HG02571 (cell line): Measurements from ENCODE around the gene SMAD2.
A peak's percentile ranks its signal among the peaks of the same experiment; 100 is the strongest.
"Not testable (repeated sequence)": the region's sequence is repeated elsewhere in the genome, so short reads cannot be mapped to it uniquely, and the experiment has no call there.

Source experiments
- ATAC-seq: cut with Tn5 transposase; IDR thresholded peaks from one replicate; pipeline ENCODE4 v1.9.1; 2021; ENCODE audit warnings: mild to moderate bottlenecking, moderate library complexity; ENCODE audit not compliant: unreplicated experiment

SMAD2 gene

DNA sequence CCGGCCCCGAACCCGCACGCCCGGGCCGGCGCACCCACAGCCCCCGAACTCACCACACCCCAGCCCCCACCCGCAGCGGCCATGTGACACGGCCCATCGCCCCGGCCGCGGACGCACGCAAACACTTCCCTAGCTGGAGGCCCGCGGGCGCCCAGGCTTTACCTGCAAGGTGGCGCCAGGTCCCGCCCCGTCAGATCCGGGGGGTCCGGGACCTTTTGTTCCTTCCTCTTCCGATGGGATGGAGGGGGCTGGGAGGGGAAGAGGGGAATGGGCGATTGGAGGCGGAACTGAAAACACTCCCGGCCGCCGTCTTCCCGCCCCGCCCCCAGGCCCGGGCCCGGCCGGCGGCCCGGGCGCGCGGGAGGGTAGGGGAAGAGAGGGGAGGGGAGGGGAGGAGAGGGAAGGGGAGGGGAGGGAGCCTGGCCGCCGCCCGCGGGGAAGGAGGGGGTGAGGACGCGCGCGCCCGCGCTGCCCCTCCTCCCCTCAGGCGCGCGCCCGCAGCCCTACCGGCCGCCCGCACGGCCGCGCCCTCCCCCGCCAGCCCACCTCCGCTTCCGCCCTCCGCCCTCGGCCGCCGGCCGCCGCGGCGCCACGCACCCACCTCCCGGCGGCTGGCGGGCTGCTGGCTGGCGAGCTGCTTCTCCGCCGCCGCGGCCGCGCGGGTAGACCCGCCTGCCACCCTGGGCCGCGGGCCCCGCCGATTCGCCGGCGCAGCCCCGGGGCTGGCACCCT is at the start of gene SMAD2:
Gene SMAD2, minus strand, starts transcription at position 461 of the 732 bp plus-strand sequence. CDS start 33,903 bp downstream, outside the sequence.
- ATAC-seq: peak; percentile 54

DNA sequence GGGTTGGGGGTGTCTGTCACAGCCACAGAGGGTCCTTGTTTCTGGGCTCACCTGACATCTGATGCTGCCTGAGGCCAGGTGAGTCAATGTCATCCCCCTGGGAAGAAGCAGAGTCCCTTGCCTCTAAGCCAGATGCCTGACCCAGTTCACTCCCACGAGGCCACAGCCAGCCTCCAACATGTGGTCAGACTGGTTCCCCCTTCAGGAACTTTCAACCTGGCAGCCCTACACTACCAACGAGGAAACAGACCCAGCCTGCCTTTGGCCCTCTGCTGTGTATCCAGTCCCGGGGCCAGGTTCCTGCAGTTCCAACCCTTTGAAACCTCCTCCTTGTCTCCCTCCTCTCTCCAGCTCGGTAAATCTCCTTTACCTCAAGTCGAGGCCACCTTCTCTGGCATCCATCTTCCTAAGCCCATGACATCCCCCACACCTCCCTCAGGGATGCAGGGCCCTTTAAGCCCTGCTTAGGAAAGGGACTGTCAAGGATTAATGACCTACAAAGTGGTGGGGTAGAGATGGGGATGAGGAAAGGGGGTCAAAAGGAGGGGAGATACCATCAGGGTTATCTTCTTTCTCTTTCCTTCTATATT is 49.2 kb upstream of the SMAD2 start:
- no peak for ATAC-seq

DNA sequence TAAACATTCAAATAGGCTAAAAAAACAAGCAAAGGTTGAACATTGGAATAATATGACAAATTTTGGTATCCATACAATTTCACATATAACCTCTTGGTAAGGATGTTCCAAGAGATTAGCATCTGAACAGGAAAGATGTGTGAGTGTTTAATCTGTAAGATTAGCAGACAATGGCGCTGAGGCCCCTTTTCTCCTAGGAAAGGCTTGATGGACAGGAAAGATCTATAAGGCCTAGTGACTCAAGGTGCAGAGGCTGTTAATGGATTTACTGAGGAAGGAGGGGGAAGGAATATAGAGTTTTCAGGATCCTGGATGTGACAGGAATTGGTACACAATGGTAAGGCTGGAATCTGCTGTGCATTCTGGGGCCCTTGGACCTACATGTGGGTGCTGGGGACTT is 48.1 kb upstream of the SMAD2 start:
- ATAC-seq: no peak

GRCh38 chr18:47978141-47978540 is 47.7 kb upstream of the SMAD2 start:
- ATAC-seq: no peak

DNA sequence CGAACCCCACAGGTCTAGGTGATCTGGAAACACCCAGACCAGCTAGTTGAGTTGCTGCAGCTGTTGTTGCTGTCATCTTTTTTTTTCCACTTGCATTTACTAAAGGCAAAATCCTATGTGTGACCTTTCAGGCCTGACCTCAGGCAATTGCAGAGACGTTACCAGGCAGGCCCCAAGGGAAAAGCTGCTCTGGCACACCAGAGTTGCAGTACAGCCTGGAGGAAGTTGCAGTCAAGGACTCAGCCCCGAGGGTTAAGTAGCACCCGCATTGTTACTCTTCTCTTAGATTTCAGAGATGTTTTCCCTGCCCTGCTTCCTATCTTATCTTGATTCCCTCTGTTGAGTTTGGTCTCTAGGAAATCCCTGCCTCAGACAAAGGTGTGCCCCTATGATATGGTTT is 45.2 kb upstream of the SMAD2 start:
- ATAC-seq: no peak

DNA sequence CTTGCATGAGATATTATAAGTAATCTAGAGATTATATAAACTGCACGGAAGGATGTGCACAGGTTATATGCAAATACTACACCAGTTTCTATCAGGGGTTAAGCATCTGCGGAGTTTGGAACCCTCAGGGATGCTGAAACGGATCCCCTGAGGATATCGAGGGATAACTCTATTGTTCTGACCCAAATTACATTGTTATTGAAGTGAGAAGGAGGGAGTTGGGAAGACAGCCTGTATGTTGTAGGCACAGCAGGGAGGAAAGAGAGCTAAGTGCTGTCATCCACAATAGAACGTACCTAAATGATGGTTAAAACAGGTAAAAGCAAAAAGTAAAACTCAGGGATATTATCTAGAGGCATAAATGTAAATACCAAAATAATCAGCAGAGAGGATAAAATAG is 44.6 kb upstream of the SMAD2 start:
- ATAC-seq: no peak

- no peak for ATAC-seq
Measured at GRCh38 chr18:47970664-47971531, 40.4 kb upstream of the SMAD2 start.

- ATAC-seq: no peak
Measured at GRCh38 chr18:47969816-47970215, 39.4 kb upstream of the SMAD2 start.

DNA sequence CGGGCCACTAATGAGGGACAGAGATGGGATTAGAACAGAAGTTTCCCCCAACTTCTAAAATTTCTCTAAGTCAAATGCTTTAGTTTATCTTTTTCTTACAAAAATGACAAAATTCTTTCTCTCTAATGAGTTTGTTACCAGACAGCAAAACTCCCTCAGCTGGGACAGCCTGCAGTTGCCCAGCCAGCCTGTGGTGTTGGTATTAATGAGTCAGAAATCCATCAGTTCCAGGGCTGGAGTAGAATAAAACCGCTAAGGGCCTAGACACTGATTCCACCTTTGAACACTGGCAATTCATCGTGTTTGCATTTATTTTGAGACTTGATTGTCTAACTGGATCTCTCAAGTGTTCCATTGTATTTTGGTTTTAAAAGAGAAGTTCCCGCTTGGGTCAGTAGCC is 38.3 kb upstream of the SMAD2 start:
- no peak for ATAC-seq

GRCh38 chr18:47968006-47968676 is 37.7 kb upstream of the SMAD2 start:
- no peak for ATAC-seq

DNA sequence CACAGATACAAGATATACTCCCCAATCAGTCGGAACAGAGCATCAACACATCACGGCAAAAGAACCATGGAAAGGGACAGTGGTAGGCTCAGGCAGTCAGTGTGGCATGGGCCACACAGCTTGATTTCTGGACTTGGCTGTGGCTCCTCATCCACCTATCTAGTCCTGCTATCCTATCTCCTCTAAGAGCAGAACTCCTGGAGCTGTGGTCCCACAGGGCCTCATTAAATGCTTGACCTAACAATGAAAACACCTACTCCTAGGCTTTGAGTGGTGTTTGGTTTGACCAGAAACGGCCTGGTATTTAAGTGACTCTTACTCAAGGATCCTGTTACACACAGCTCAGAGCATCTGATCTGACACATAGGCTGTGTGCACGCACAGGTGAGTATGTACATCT is 33.6 kb upstream of the SMAD2 start:
- no peak for ATAC-seq

- ATAC-seq: not testable (repeated sequence)
Measured at GRCh38 chr18:47961003-47961402, 30.5 kb upstream of the SMAD2 start.

DNA sequence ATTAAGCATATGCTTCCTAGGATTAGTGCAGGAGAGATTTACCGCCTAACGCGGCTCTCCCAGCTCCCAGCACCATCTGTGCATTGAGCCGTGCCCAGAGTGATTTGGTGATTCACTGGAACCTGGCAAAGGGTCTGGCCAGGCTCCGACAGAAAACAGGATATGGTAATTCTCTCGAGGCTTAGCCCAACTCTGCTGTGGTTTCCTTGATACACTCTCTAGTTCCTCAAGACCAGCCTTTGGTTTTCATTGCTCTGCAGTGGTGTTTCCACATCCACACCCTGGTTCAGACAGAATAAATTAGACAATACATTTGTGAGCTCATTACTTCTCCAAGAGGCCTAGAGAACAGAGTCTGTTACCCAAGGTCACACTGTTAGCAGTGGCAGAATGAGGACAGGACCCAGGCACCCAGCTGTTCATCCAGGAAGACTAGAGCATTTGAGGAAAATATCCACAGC is 23.0 kb upstream of the SMAD2 start:
- ATAC-seq: no peak

DNA sequence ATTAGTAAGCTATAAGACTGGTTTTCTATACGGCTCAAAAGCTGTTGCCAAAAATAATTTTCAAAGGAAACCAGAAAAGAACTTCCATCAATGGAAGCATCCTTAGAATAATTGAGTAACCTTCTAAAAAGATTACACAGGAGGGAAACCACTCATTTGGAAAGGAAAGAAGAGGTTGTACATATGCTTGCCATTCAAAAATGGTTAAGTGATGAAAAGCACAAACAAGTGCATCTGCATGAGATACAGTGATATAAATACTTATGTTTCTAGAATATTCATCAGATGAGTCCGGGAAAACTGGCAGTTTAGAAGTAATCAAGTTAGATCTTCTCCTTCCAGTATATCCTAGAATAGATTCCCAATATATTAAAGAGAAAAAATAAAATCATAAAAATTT is 20.1 kb upstream of the SMAD2 start:
- no peak for ATAC-seq

- ATAC-seq: no peak
Measured at GRCh38 chr18:47949202-47949601, 18.7 kb upstream of the SMAD2 start.

DNA sequence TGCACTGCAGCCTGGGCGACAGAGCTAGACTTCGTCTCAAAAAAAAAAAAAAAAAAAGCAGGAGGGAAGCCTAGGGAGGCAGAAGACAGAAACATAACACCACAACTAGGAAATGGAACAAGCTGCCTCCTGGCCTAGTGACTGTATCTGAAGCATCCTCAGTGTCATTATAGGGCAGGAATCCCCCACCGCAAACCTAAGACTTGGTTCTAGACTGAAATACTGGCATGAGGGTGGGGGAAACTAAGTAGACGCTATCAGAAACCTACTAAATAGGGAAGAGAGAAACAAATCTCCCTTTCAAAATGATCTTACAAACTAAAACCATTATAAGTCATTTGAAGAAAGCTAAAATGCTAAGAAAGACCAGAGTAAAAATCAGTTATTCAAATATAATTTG is 16.4 kb upstream of the SMAD2 start:
- ATAC-seq: no peak

GRCh38 chr18:47944972-47945852 is 14.8 kb upstream of the SMAD2 start:
- ATAC-seq: no peak

DNA sequence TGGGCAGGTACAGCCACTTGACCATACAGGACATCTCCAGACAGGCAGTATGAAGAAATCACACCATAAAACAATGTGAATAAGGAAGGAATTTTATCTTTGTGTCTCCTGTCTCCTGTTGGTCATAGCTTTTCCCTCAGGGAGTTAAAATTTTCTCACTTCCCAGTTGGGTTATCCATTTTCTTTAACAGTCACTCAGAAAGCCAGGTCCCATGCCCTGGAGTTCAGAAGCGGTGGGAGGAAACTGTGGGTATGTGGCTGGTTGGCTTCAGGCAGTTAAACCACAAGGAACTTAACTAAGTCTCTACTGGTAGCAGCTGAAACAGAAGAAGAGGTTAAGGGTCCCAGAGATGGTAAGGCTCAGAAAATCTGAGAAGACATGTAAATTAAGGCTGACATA is 6.5 kb upstream of the SMAD2 start:
- ATAC-seq: no peak

DNA sequence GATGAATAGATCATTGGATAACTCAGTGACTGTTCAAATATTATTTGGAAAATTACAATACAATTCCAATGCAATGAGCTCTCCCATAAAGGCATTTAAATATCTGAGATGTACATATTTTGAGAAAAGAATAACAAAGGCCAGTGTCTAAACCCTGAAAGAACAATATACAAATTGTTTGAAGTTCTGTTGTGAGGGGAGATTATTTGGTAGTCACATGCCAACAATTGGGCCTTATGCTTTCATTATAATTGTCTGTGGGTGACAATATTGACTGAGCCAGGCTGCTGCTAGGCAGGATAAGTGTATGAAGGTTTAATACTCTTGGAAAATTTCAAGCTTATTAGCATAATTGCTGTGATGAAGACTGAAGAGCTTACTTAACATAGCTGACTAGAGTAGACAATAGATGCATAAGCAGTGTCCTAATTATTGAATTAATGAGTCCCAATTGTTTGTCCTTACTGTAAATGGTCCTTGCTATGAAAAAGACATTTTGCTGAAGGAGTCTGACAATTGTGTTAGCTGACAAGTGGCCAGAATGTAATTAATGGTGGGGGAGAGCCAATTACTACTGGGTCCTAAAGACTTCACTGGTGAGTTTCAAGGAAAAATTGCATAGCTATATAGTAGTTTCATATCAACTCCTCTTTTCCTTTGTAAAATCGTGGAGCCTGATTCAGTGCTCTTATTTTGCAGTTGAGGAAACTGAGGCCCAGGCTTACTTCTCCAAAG is 5.0 kb upstream of the SMAD2 start:
- ATAC-seq: no peak

DNA sequence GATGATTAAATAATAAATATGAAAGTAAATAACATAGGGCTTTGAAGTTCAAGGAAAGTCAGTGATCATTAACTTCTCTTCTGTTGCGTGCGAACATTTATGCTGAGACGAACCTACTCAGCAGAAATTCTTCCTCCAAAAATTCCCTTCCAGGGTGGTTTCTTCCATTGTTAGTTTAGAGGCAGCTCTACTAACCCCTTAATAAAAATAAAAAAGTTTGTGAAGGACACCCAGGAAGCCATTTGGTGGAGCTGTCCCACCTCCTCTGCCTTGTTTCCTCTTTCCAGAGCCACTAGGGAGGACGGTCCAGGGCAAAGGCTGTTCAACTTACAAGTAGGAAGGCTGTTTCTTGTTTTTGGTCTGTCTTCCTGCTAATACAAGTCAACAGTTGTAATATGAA is 2.1 kb upstream of the SMAD2 start:
- ATAC-seq: no peak
